Keratinocyte (primary cell): ENCODE results near the gene PCDHA2. TPM values are rescaled to one million over a fixed set of nuclear protein-coding genes. Genes with fewer than 3 reads are reported as not detected.
"Not testable (repeated sequence)": the region's sequence is repeated elsewhere in the genome, so short reads cannot be mapped to it uniquely, and the experiment has no call there.

Experiments used
- DNase-seq: peaks from one replicate; pipeline ENCODE4 v3.0.0-alpha.2; 2011; ENCODE audit warnings: low read depth, missing footprints, low spot score
- FAIRE-seq: peaks from 2 replicates; lab custom pipeline; 2011; peaks lifted over from hg19 to GRCh38; lab: Jason Lieb, UNC
- H2AFZ ChIP-seq: 2 replicates; pipeline ENCODE4 v1.6.0; 2012; ENCODE audit warnings: low read length, control low read depth, inconsistent platforms; ENCODE audit not compliant: control insufficient read depth
- H3K27ac ChIP-seq: 2 replicates; pipeline ENCODE4 v1.5.1; 2011; ENCODE audit warnings: low read length; ENCODE audit not compliant: control insufficient read depth, insufficient read depth
- H3K27me3 ChIP-seq: 3 replicates; pipeline ENCODE4 v1.6.0; 2011; ENCODE audit warnings: low read length; ENCODE audit not compliant: control insufficient read depth, insufficient read depth; ENCODE audit errors: extremely low read depth
- H3K36me3 ChIP-seq, 2 experiments: 2 replicates in 1 of 2; 3 replicates in 1 of 2; pipeline ENCODE4 v1.5.1; 2011; ENCODE audit warnings: low read length in 2 of 2, mild to moderate bottlenecking in 1 of 2; ENCODE audit not compliant: control insufficient read depth in 2 of 2, insufficient read depth in 2 of 2; ENCODE audit errors: extremely low read depth in 1 of 2
- H3K4me1 ChIP-seq: 3 replicates; pipeline ENCODE4 v1.5.1; 2011; ENCODE audit warnings: low read length; ENCODE audit not compliant: control insufficient read depth, insufficient read depth; ENCODE audit errors: extremely low read depth
- H3K4me2 ChIP-seq: 3 replicates; pipeline ENCODE4 v1.6.0; 2011; ENCODE audit warnings: low read depth, low read length; ENCODE audit not compliant: control insufficient read depth, insufficient read depth; ENCODE audit errors: extremely low read depth
- H3K4me3 ChIP-seq, 3 experiments: fragments of 200-600 bp in 1 of 3; sonication (generic) in 1 of 3; 2 replicates in 2 of 3; 3 replicates in 1 of 3; pipeline ENCODE4 v1.5.1; 2011 to 2016; ENCODE audit warnings: low read length in 3 of 3, mild to moderate bottlenecking in 3 of 3, control low read depth in 2 of 3, inconsistent platforms in 1 of 3, low read depth in 1 of 3, mixed read lengths in 1 of 3, mixed run types in 1 of 3, moderate library complexity in 1 of 3; ENCODE audit not compliant: control insufficient read depth in 2 of 3, insufficient read depth in 2 of 3; ENCODE audit errors: extremely low read depth in 1 of 3
- H3K79me2 ChIP-seq: 2 replicates; pipeline ENCODE4 v1.6.0; 2012; ENCODE audit warnings: low read length; ENCODE audit not compliant: control insufficient read depth, insufficient read depth
- H3K9ac ChIP-seq: 3 replicates; pipeline ENCODE4 v1.6.0; 2011; ENCODE audit warnings: low read length; ENCODE audit not compliant: control insufficient read depth, insufficient read depth; ENCODE audit errors: extremely low read depth
- H3K9me1 ChIP-seq: 3 replicates; pipeline ENCODE4 v1.6.0; 2011; ENCODE audit warnings: low read length; ENCODE audit not compliant: control insufficient read depth, insufficient read depth; ENCODE audit errors: extremely low read depth
- H3K9me3 ChIP-seq: 2 replicates; pipeline ENCODE4 v1.5.1; 2012; ENCODE audit warnings: low read depth, low read length; ENCODE audit not compliant: control insufficient read depth
- H4K20me1 ChIP-seq: 3 replicates; pipeline ENCODE4 v1.6.0; 2011; ENCODE audit warnings: low read length; ENCODE audit not compliant: control insufficient read depth, insufficient read depth; ENCODE audit errors: extremely low read depth
- EZH2 ChIP-seq: IDR thresholded peaks from one replicate; pipeline ENCODE4 v1.6.1; 2012; ENCODE audit warnings: inconsistent platforms, mild to moderate bottlenecking, low read length, moderate library complexity
- dilution Hi-C: fragments of 300-500 bp; cut with MboI; formaldehyde crosslinking; loops from one replicate; pipeline ENCODE4 v1.7.0; 2020; ENCODE audit warnings: low sequenced_read_pairs; ENCODE audit not compliant: extremely low pct_ligation_motif_present
- polyA plus RNA-seq, 5 experiments: library from polyadenylated mRNA; depleted of rRNA in 3 of 5; stranded (reverse) in 3 of 5; stranded (forward) in 1 of 5; unstranded in 1 of 5; fragments of >200 nt; gene quantifications; 1 replicate in 1 of 5; 2 replicates in 3 of 5; 3 replicates in 1 of 5; pipeline versions ENCODE4 v1.2.1 to v1.2.3, GENCODE V29; 2011 to 2012; ENCODE audit warnings: missing spikeins in 2 of 5, low read depth in 1 of 5, low replicate concordance in 1 of 5
- TF ChIP-seq, protein P1 (sequence below), 3 experiments: IDR thresholded peaks in 1 of 3; conservative IDR thresholded peaks in 1 of 3; optimal IDR thresholded peaks in 1 of 3; 2 replicates in 2 of 3; 3 replicates in 1 of 3; pipeline versions ENCODE3 to v1.5.1; 2011; ENCODE audit warnings: low read length in 3 of 3, mild to moderate bottlenecking in 3 of 3, moderate library complexity in 2 of 3, control low read depth in 1 of 3, inconsistent platforms in 1 of 3; ENCODE audit not compliant: insufficient read depth in 2 of 3; ENCODE audit errors: extremely low read depth in 1 of 3

The PCDHA2 gene
- polyA plus RNA-seq, 1 donor (not counting 4 experiments of a cell fraction or from before 2014, with no cell fraction given), result not detected

DNA sequence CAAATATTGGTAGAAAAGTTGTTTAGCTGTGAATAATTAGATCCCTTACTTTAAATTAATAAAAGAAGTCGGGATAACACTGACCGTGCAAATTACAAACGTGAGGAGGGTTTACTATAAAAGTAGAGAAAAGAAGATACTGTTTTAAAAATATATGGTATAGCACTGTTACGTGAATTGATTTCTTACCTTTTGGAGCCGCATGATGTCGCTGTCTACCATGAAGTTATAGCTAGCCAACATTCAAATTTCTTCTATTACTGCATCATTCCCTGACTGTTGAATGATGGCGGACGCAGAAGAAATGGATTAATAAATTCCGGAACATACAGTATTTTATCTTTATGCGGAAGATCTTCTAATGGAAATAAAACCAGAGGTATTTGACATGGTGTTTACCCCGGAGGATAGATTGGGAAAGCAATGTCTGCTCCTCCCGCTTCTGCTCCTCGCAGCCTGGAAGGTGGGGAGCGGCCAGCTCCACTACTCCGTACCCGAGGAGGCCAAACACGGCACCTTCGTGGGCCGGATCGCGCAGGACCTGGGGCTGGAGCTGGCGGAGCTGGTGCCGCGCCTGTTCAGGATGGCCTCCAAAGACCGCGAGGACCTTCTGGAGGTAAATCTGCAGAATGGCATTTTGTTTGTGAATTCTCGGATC lies 33.2 kb downstream of the PCDHA2 start, which contains the start of gene PCDHA6:
TSS of gene PCDHA6 (plus strand) at position 257 of the 658 bp plus-strand sequence. CDS start at position 389, 132 bp downstream.
- H3K4me3 ChIP-seq, result no peak within 1 kb of the TSS
- no peaks in the 10 kb centered on the region for H3K4me1 ChIP-seq
- no peak within 1 kb of the TSS for H3K9ac ChIP-seq
- H4K20me1 ChIP-seq, result no peaks in the 10 kb centered on the region
- peaks cover 11% of the 10 kb centered on the region for H3K9me3 ChIP-seq
- no peaks in the 10 kb centered on the region for H3K9me1 ChIP-seq
- H3K36me3 ChIP-seq, result no peaks in the 10 kb centered on the region
- TF ChIP-seq, protein P1, sequence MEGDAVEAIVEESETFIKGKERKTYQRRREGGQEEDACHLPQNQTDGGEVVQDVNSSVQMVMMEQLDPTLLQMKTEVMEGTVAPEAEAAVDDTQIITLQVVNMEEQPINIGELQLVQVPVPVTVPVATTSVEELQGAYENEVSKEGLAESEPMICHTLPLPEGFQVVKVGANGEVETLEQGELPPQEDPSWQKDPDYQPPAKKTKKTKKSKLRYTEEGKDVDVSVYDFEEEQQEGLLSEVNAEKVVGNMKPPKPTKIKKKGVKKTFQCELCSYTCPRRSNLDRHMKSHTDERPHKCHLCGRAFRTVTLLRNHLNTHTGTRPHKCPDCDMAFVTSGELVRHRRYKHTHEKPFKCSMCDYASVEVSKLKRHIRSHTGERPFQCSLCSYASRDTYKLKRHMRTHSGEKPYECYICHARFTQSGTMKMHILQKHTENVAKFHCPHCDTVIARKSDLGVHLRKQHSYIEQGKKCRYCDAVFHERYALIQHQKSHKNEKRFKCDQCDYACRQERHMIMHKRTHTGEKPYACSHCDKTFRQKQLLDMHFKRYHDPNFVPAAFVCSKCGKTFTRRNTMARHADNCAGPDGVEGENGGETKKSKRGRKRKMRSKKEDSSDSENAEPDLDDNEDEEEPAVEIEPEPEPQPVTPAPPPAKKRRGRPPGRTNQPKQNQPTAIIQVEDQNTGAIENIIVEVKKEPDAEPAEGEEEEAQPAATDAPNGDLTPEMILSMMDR (optimal IDR thresholded peaks at IDR 0.05 in 1 of 3, IDR thresholded peaks at IDR 0.05 in 1 of 3, conservative IDR thresholded peaks at IDR 0.05 in 1 of 3; ENCODE audit: extremely low read depth in 1 of 3, insufficient read depth in 2 of 3, low read length in 3 of 3), result no peak
- no peak for TF ChIP-seq EZH2
- no peaks in the 10 kb centered on the region for H3K27me3 ChIP-seq
- FAIRE-seq, result no peak
- dilution Hi-C loops, result no loop called here
- no peak within 1 kb of the TSS for H3K27ac ChIP-seq
- H2AFZ ChIP-seq, result no peak within 1 kb of the TSS
- H3K79me2 ChIP-seq, result no peaks in the 10 kb centered on the region
- DNase-seq, result no peak
- no peak within 1 kb of the TSS for H3K4me2 ChIP-seq

DNA sequence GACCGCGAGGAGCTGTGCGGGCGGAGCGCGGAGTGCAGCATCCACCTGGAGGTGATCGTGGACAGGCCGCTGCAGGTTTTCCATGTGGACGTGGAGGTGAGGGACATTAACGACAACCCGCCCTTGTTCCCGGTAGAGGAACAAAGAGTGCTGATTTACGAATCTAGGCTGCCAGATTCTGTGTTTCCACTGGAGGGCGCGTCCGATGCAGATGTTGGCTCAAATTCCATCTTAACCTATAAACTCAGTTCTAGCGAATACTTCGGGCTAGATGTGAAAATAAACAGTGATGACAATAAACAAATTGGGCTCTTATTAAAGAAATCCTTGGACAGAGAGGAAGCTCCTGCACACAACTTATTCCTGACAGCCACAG lies 33.7 kb downstream of the PCDHA2 start:
- H3K4me1 ChIP-seq, result no peaks in the 10 kb centered on the region
- H4K20me1 ChIP-seq, result no peaks in the 10 kb centered on the region
- H3K36me3 ChIP-seq, result no peaks in the 10 kb centered on the region
- TF ChIP-seq EZH2, result no peak
- TF ChIP-seq, protein P1 (optimal IDR thresholded peaks at IDR 0.05 in 1 of 3, IDR thresholded peaks at IDR 0.05 in 1 of 3, conservative IDR thresholded peaks at IDR 0.05 in 1 of 3; ENCODE audit: extremely low read depth in 1 of 3, insufficient read depth in 2 of 3, low read length in 3 of 3), result no peak
- H3K27ac ChIP-seq, result no peak overlapping the region
- no peak overlapping the region for H3K4me3 ChIP-seq
- peaks cover 10% of the 10 kb centered on the region for H3K9me3 ChIP-seq
- no peak for FAIRE-seq
- dilution Hi-C loops, result no loop called here
- no peaks in the 10 kb centered on the region for H3K79me2 ChIP-seq
- no peak overlapping the region for H2AFZ ChIP-seq
- H3K4me2 ChIP-seq, result no peak overlapping the region
- no peaks in the 10 kb centered on the region for H3K9me1 ChIP-seq
- H3K9ac ChIP-seq, result no peak overlapping the region
- no peak for DNase-seq
- no peaks in the 10 kb centered on the region for H3K27me3 ChIP-seq

DNA sequence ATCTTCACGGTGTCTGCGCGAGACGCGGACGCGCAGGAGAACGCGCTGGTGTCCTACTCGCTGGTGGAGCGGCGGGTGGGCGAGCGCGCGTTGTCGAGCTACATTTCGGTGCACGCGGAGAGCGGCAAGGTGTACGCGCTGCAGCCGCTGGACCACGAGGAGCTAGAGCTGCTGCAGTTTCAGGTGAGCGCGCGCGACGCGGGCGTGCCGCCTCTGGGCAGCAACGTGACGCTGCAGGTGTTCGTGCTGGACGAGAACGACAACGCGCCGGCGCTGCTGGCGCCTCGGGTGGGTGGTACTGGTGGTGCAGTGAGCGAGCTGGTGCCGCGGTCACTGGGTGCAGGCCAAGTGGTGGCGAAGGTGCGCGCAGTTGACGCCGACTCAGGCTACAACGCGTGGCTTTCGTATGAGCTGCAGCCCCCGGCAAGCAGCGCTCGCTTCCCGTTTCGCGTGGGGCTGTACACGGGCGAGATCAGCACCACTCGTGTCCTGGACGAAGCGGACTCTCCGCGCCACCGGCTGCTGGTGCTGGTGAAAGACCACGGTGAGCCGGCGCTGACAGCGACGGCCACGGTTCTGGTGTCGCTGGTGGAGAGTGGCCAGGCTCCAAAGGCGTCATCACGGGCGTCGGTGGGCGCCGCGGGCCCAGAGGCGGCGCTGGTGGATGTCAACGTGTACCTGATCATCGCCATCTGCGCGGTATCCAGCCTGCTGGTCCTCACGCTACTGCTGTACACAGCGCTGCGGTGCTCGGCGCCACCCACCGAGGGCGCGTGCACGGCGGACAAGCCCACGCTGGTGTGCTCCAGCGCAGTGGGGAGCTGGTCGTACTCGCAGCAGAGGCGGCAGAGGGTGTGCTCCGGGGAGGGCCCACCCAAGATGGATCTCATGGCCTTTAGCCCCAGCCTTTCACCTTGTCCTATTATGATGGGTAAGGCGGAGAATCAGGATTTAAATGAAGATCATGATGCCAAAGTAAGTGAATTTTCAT lies 35.2 kb downstream of the PCDHA2 start:
- H2AFZ ChIP-seq, H3K9me3 ChIP-seq, H3K4me1 ChIP-seq, H3K79me2 ChIP-seq, FAIRE-seq, H3K36me3 ChIP-seq, H3K9ac ChIP-seq, H4K20me1 ChIP-seq, dilution Hi-C loops, DNase-seq, H3K4me2 ChIP-seq, H3K4me3 ChIP-seq, H3K27ac ChIP-seq, H3K27me3 ChIP-seq, H3K9me1 ChIP-seq: not testable (repeated sequence)
